ENCODE measurements around the gene KCNAB1. TPM values are rescaled to one million over a fixed set of nuclear protein-coding genes. Genes with fewer than 3 reads are reported as not detected.

The KCNAB1 gene
- total RNA-seq, 1 donor from 2014 or later: 0.21 TPM

GRCh38 chr3:156359368-156359767, 239.0 kb downstream of the KCNAB1 start:
- Mint-ChIP-seq H3K4me3 (ENCODE audit: unreplicated experiment) (no peak overlapping the region), H3K27ac (ENCODE audit: unreplicated experiment) (no peak overlapping the region), H3K27me3 (ENCODE audit: unreplicated experiment) (peaks cover 41% of the 10 kb centered on the region), H3K4me1 (ENCODE audit: unreplicated experiment) (no peaks in the 10 kb centered on the region), H3K36me3 (ENCODE audit: unreplicated experiment) (no peaks in the 10 kb centered on the region), H3K9me3 (ENCODE audit: unreplicated experiment) (no peaks in the 10 kb centered on the region)
- TF ChIP-seq CTCF (IDR thresholded peaks at IDR 0.05): no peak
- DNase-seq (ENCODE audit: extremely low spot score, unreplicated experiment): no peak

GRCh38 chr3:156360083-156360482, 239.7 kb downstream of the KCNAB1 start:
- H3K27me3 Mint-ChIP-seq (ENCODE audit: unreplicated experiment): peaks cover 41% of the 10 kb centered on the region
- no peaks in the 10 kb centered on the region for H3K4me1 Mint-ChIP-seq (ENCODE audit: unreplicated experiment)
- DNase-seq (ENCODE audit: extremely low spot score, unreplicated experiment): no peak
- no peak overlapping the region for H3K27ac Mint-ChIP-seq (ENCODE audit: unreplicated experiment)
- no peak for TF ChIP-seq CTCF (IDR thresholded peaks at IDR 0.05)
- no peak overlapping the region for H3K4me3 Mint-ChIP-seq (ENCODE audit: unreplicated experiment)
- H3K36me3 Mint-ChIP-seq (ENCODE audit: unreplicated experiment): no peaks in the 10 kb centered on the region
- H3K9me3 Mint-ChIP-seq (ENCODE audit: unreplicated experiment): no peaks in the 10 kb centered on the region

DNA sequence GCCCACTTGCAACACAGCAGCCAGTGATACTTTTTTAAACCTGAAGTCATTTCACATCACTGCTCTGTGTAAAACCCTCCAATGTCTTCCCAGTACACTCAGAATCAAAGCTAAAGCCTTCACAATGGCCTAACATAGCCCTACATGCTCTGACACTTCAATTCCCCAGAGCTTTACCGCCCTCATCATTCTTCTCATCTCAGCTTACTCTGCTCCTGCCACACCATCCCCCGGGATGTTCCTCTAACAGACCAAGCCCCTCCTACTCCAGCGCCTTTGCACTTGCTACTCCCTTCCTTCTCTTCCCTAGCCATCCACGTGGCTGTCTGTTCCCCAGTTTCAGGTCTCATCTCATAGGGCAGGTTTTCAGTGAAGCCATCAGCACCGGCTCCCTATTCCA, 240.6 kb downstream of the KCNAB1 start:
- TF ChIP-seq CTCF (IDR thresholded peaks at IDR 0.05): no peak
- peaks cover 44% of the 10 kb centered on the region for H3K27me3 Mint-ChIP-seq (ENCODE audit: unreplicated experiment)
- H3K4me3 Mint-ChIP-seq (ENCODE audit: unreplicated experiment): no peak overlapping the region
- no peak overlapping the region for H3K27ac Mint-ChIP-seq (ENCODE audit: unreplicated experiment)
- H3K36me3 Mint-ChIP-seq (ENCODE audit: unreplicated experiment): no peaks in the 10 kb centered on the region
- H3K9me3 Mint-ChIP-seq (ENCODE audit: unreplicated experiment): no peaks in the 10 kb centered on the region
- no peak for DNase-seq (ENCODE audit: extremely low spot score, unreplicated experiment)
- no peaks in the 10 kb centered on the region for H3K4me1 Mint-ChIP-seq (ENCODE audit: unreplicated experiment)

GRCh38 chr3:156366559-156366958, 246.2 kb downstream of the KCNAB1 start:
- H3K9me3 Mint-ChIP-seq (ENCODE audit: unreplicated experiment): no peaks in the 10 kb centered on the region
- no peaks in the 10 kb centered on the region for H3K4me1 Mint-ChIP-seq (ENCODE audit: unreplicated experiment)
- no peak overlapping the region for H3K27ac Mint-ChIP-seq (ENCODE audit: unreplicated experiment)
- H3K36me3 Mint-ChIP-seq (ENCODE audit: unreplicated experiment): no peaks in the 10 kb centered on the region
- TF ChIP-seq CTCF (IDR thresholded peaks at IDR 0.05): no peak
- DNase-seq (ENCODE audit: extremely low spot score, unreplicated experiment): no peak
- H3K27me3 Mint-ChIP-seq (ENCODE audit: unreplicated experiment): peaks cover 36% of the 10 kb centered on the region
- H3K4me3 Mint-ChIP-seq (ENCODE audit: unreplicated experiment): no peak overlapping the region

GRCh38 chr3:156368189-156368588, 247.8 kb downstream of the KCNAB1 start:
- H3K4me3 Mint-ChIP-seq (ENCODE audit: unreplicated experiment): no peak overlapping the region
- H3K9me3 Mint-ChIP-seq (ENCODE audit: unreplicated experiment): no peaks in the 10 kb centered on the region
- no peak for DNase-seq (ENCODE audit: extremely low spot score, unreplicated experiment)
- peaks cover 36% of the 10 kb centered on the region for H3K27me3 Mint-ChIP-seq (ENCODE audit: unreplicated experiment)
- no peaks in the 10 kb centered on the region for H3K4me1 Mint-ChIP-seq (ENCODE audit: unreplicated experiment)
- no peak overlapping the region for H3K27ac Mint-ChIP-seq (ENCODE audit: unreplicated experiment)
- no peak for TF ChIP-seq CTCF (IDR thresholded peaks at IDR 0.05)
- H3K36me3 Mint-ChIP-seq (ENCODE audit: unreplicated experiment): no peaks in the 10 kb centered on the region

Data from osteocyte (in vitro differentiated cells).